Measurements from ENCODE around the gene CLDN5. TPM values are rescaled to one million over a fixed set of nuclear protein-coding genes. Genes with fewer than 3 reads are reported as not detected.

CLDN5 gene
- total and polyA plus RNA-seq, 2 of the 4 experiments (the other 2 are of a cell fraction), result 0.18 to 0.21 TPM

DNA sequence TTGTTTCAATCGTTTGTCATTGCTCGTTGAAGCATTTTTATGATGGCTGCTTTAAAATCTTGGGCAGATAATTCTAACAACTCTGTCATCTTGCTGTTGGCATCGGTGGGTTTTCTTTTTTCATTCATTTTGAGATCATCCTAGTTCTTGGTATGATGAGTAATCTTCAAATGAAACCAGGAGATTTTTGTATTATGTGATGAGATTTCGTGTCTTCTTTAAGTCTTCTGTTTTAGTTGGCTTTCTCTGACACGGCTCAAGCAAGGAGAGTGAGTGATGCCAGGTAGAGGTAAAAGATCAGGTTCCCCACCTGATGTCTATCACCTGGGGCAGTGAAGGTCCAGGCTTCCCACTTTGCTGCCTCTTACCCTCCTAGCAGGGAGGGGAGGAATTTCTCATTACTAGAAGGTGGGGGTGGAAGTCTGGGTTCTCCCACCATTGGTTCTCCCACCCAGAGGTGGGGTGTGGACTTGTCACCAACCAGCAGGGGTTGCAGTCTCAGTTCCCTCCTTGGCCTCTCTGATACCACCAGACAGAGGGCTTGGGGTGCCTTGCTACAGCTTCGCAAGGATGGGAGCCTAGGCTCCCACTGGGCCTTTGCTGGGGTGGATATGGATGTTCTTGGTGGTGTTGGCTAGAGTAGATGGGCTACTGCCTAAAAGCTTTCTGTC is 31.6 kb downstream of the CLDN5 start:
- H2BK20ac ChIP-seq (ENCODE audit: low read depth, low read length), result no peak overlapping the region
- H2AK5ac ChIP-seq (ENCODE audit: low read depth, low read length), result no peak overlapping the region
- H3K23ac ChIP-seq (ENCODE audit: low read depth, low read length), result no peak overlapping the region
- peaks cover 4% of the 10 kb centered on the region; the same call in 1 of the 2 replicates for H3K9me1 ChIP-seq (ENCODE audit: insufficient read depth, low read length)
- no TSS peak for BruUV-seq (replicated peaks)
- no peak overlapping the region for H4K91ac ChIP-seq (ENCODE audit: insufficient read depth, low read depth, low read length)
- in situ Hi-C loops (cut with MboI; ENCODE audit: low sequenced_read_pairs), result no loop called here
- intact Hi-C loops (cut with micrococcal nuclease), result no loop called here
- H2AFZ ChIP-seq (replicated peaks; ENCODE audit: low read length, poor library complexity), result no peak overlapping the region
- no peak for ATAC-seq (ENCODE audit: low read depth)
- H4K20me1 ChIP-seq (ENCODE audit: insufficient read depth, low read length), result no peaks in the 10 kb centered on the region
- H3K14ac ChIP-seq (replicated peaks; ENCODE audit: low read depth, low read length), result no peak overlapping the region
- TF ChIP-seq CHD1 (IDR thresholded peaks at IDR 0.05; ENCODE audit: low read depth, low read length), result no peak
- H3K36me3 ChIP-seq (ENCODE audit: control insufficient read depth, insufficient read depth, low read length), result peaks cover 1% of the 10 kb centered on the region
- WGBS, 2 experiments (ENCODE audit: extremely low coverage in 2 of 2, insufficient read length in 1 of 2), result no CpG with 5 or more reads among the region's 6 CpGs
- no peaks in the 10 kb centered on the region for H3K79me1 ChIP-seq (ENCODE audit: low read depth in 1 of 2, low read length in 2 of 2)
- DNase-seq, result no peak
- dilution Hi-C loops (cut with HindIII; ENCODE audit: low sequenced_read_pairs, unreplicated experiment), result no loop called here
- H4K5ac ChIP-seq (ENCODE audit: low read depth, low read length), result no peak overlapping the region
- H2BK120ac ChIP-seq (ENCODE audit: low read depth, low read length), result no peak overlapping the region
- no peak overlapping the region for H3K9ac ChIP-seq (ENCODE audit: low read depth, low read length)
- no peak overlapping the region for H2BK5ac ChIP-seq (ENCODE audit: low read depth, low read length, poor library complexity, severe bottlenecking)
- no peak overlapping the region for H3K4me3 ChIP-seq (ENCODE audit: insufficient read depth, low read depth, low read length)
- H3K4me2 ChIP-seq (ENCODE audit: low read depth, low read length), result no peak overlapping the region
- H2BK15ac ChIP-seq (ENCODE audit: low read depth, low read length), result no peak overlapping the region
- H3K9me3 ChIP-seq (ENCODE audit: control insufficient read depth, insufficient read depth, low read length), result no peaks in the 10 kb centered on the region
- H3K27ac ChIP-seq (ENCODE audit: insufficient read depth, low read length), result no peak overlapping the region
- no peak overlapping the region for H3K4ac ChIP-seq (ENCODE audit: low read depth, low read length)
- H3K56ac ChIP-seq (ENCODE audit: extremely low read depth, insufficient read depth, low read length), result no peak overlapping the region
- H2AK9ac ChIP-seq (replicated peaks; ENCODE audit: low read depth, low read length, poor library complexity), result no peak overlapping the region
- H3K18ac ChIP-seq (ENCODE audit: low read depth, low read length), result no peak overlapping the region
- ChIA-PET POLR2A (ENCODE audit: unreplicated experiment) (no interaction called here), CTCF (no interaction called here)
- no peaks in the 10 kb centered on the region for H3K27me3 ChIP-seq (ENCODE audit: control insufficient read depth, insufficient read depth, low read length)
- H4K8ac ChIP-seq (ENCODE audit: low read depth in 2 of 2, low read length in 2 of 2), result no peak overlapping the region
- H3K4me1 ChIP-seq (ENCODE audit: control insufficient read depth, insufficient read depth, low read length), result peaks cover 3% of the 10 kb centered on the region
